Glomerular endothelial cell (primary cell): Measurements from ENCODE around the gene SPRED2. TPM values are rescaled to one million over a fixed set of nuclear protein-coding genes. Genes with fewer than 3 reads are reported as not detected.
"Not testable (repeated sequence)": the region's sequence is repeated elsewhere in the genome, so short reads cannot be mapped to it uniquely, and the experiment has no call there.

Source experiments
- DNase-seq: peaks from one replicate; pipeline ENCODE4 v3.0.0-alpha.2; 2011; ENCODE audit warnings: low read depth, low spot score; ENCODE audit errors: extremely low read depth
- total RNA-seq: library from RNA; depleted of rRNA; stranded (reverse); fragments of >200 nt; gene quantifications from 2 replicates; pipeline ENCODE4 v1.2.3, GENCODE V29; 2015

Gene SPRED2
- total RNA-seq, 1 donor from 2014 or later = 14.6 TPM

- no peak for DNase-seq
These were observed 82.5 kb downstream of the SPRED2 start for GRCh38 chr2:65349863-65350262.

DNA sequence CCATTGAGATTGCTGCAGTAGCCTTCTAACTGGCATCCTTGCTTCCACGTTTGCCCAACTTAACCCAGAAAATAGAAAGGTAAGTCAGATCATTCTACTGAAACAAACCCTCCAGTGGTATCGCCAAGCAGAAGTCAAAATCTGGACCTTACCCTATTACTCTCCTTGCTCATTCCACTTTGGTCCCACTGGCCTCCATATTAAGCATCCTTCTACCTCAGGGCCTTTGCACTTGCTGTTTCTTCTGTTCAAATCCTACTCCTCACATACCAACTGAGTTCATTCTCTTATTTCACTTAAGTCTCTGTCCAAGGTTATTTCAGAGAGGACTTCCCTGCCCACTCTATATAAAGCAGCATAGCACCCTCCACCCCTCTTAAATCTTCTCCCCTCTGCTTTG lies 84.5 kb downstream of the SPRED2 start:
- no peak for DNase-seq

DNA sequence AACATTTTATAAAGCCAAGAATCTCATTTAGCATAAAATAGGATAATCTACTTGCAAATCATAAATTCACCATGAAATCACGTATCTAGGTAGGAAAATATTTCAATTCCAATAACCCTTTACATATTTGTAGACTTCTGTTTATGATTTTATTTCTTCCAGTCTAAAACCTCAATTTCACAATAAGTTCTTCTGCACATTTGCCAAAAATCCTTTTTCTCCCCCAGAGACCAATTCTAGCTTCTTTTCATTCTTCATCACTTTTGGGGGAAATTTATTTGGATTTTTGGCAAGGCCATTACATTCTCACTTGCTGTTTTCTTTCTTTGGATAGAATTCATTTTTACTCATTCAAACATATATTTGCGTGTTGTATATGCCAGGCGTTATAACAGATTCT lies 86.8 kb downstream of the SPRED2 start:
- no peak for DNase-seq

DNA sequence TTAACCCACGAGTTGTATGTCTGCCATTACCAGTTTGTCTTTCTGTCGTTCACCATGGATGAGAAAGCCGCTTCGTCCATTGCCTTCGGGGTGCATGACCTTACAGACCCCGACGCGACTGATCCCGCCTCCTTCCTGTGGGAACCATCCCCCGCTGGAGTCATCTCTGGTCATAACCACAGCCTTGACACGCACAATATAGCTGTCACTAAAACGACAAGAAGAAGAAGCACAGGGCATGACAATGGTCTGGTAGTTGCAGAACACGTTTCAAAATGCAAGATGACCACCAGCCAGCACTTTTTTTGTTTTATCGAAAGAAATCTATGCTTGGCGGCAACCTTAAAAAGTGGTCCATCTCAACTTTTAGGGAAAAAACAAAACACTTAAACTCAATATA lies 87.7 kb downstream of the SPRED2 start:
- DNase-seq = no peak

- DNase-seq = no peak
These were observed 88.2 kb downstream of the SPRED2 start for GRCh38 chr2:65344182-65344581.

- DNase-seq = no peak
These were observed 89.0 kb downstream of the SPRED2 start for GRCh38 chr2:65343386-65343785.

DNA sequence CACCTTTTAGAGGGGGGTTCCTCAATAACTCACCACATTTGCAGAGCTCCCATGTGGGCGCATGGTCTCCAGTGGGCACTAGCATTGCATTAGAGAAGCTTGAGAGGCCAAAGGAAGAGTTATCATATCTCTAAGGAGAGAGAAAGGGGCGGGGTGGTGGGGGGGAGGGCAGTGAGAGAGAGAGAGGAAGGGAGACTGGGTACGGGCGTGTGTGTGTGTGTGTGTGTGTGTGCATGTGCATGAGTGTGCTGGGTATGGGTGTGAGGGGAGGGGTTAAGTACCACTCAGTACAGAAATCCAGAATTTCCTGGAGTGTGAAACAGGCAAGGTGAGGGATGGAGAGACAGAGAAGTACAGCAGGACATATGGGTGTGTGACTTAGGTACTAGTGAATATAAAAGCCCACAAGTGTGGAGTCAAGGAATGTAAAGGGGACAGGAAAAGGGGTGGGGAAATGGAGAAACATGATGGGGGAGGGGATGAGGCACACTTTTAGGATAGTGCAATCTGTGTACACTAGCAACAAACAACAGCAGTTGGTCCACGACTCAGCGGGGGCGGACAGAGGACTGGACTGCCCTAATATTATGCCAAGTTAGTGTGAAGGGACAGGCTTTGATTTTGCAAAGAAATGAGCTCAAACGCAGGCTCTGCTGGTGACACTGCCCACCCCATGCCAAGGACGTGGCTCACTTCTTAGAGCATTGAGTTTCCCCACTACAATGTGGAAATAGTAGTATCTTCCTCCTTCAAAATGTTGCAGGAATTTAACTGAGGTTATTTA lies 91.3 kb downstream of the SPRED2 start:
- DNase-seq = no peak

DNA sequence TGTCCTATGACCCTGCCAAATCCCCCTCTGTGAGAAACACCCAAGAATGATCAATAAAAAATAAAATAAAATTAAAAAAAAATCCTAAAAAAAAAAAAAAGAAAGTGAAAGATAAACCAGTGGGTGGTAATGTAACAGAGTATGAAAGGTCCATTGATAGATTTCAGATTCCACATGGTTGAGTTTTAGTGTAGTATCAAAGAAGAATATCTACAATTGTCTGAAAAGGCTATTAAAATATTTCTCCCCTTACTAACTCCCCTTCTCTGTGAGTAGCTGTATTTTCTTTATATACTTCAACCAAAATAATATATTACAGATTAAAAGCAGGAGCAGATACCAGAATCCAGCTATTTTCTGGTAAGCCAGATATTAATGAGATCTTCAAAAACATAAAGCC lies 92.8 kb downstream of the SPRED2 start:
- DNase-seq = no peak

- DNase-seq = not testable (repeated sequence)
These were observed 93.4 kb downstream of the SPRED2 start for GRCh38 chr2:65338830-65339495.

GRCh38 chr2:65337915-65338314 lies 94.5 kb downstream of the SPRED2 start:
- not testable (repeated sequence) for DNase-seq

- DNase-seq = no peak
These were observed 97.7 kb downstream of the SPRED2 start for GRCh38 chr2:65334714-65335113.

DNA sequence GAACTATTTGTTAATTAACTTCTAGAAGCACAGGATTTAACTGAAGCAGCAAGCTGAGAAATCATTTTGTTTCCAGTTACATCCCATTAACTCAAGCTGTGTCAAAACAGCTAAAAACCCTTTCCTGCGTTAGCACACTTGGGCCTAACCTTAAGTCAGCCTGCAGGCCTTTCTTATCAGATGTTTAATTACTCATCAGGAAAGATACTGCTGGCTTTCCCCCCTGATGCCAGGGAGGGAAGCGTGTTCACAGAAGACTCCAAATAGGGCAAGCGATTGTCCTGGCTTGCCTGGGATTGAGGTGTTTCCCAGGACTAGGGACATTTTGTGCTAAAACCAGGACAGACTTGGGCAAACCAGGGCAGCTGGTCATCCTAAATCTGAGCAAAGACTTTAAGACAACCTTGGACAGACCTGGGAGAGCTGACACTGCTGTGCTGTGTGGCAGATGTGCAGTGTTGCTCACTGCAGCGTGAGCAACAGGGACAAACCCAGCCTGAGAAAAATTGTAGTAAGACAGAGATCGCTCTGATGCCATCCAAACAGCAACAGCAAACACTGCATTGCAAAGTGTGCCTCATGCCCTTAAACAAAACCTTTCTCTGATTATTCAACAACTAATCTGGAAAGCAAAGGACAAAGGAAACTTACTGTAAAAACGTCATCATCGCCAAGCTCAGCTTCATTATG lies 100.9 kb downstream of the SPRED2 start:
- DNase-seq = no peak

DNA sequence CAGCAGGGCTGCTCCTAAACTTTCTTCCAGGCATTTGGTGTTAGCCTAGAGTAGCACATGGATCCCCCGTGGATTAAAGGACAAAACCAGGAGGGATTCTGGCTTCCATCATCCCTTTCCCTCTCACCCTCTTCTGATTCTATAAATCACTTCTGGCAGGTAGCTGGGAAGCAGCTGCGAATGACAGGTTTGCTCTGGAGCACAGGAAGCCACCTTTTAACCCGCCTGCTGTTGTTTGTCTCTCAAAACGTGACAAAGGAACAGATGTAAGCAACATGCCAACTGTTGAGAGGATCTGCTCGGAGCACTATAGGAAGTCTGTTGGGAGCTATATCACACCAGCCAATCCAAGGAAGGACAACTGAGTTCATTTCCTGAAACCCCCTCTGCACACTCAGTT lies 102.9 kb downstream of the SPRED2 start:
- no peak for DNase-seq

GRCh38 chr2:65326276-65326675 lies 106.1 kb downstream of the SPRED2 start:
- no peak for DNase-seq

- no peak for DNase-seq
These were observed 107.3 kb downstream of the SPRED2 start for GRCh38 chr2:65325066-65325465.

GRCh38 chr2:65320946-65321345 lies 111.5 kb downstream of the SPRED2 start:
- DNase-seq = no peak

- DNase-seq = no peak
These were observed 112.2 kb downstream of the SPRED2 start for GRCh38 chr2:65320042-65320725.

- no peak for DNase-seq
These were observed 112.7 kb downstream of the SPRED2 start for GRCh38 chr2:65319674-65320041.

DNA sequence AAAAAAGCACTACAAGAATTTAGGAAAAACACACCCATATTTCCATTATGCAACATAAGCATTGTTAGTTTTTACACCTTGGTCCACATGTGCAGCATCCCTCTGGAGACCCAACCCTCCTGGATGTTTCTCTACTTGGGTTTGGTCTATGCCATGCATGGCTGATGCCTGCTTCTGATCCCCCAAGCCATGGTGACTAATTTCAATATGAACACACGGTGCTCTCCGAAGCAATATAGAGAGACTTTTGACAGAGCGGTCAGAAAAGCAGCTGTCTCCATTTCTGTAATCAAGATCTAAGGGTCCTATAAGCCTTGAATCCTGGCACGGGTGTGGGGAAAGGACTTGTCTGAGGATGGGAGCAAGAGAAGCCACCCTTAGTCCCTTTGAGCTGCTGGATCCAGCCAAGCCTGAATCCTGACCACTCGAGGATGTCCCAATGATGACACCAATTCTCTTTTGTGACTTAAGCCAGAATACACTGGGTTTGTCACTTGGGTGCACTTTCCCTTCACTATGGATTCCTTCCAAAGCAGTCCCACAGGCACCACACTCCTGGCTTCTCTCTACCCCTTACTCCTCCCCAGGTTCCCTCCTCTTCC lies 113.2 kb downstream of the SPRED2 start:
- DNase-seq = no peak

DNA sequence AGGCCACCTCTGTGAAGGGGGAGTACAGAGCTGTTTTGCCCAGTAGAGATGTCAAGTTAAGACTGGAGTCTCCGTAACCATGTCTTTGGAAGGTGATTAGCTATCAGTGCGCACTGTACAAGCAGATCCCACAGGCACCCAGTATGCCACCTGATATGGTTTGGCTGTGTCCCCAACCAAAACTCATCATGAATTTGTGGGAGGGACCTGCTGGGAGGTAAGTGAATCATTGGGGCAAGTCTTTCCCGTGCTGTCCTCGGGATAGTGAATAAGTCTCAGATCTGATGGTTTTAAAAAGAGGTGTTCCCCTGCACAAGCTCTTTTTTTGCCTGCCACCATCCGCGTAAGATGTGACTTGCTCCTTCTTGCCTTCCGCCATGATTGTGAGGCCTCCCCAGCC lies 114.6 kb downstream of the SPRED2 start:
- no peak for DNase-seq

DNA sequence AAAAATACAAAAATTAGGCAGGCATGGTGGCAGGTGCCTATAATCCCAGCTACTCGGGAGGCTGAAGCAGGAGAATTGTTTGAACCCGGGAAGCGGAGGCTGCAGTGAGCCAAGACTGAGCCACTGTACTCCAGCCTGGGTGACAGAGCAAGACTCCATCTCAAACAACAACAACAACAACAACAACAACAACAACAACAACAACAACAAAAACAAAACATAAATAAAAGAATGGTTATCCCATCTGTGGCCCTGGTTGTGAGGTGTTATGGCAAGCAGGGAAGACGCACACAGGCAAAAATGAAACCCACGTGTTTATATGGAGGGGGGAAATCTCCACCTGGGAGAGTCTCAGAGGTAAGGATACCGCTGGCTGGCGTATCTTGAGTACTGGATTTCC lies 115.0 kb downstream of the SPRED2 start:
- not testable (repeated sequence) for DNase-seq
